Left ventricle myocardium inferior (tissue), 1 donor: Measurements from ENCODE around the gene CHRNA3. TPM values are rescaled to one million over a fixed set of nuclear protein-coding genes. Genes with fewer than 3 reads are reported as not detected.

ENCODE experiments used
- DNase-seq: peaks from one replicate; pipeline ENCODE4 v3.0.0-alpha.2; 2020
- H3K27ac ChIP-seq: fragments of 200-600 bp; replicated peaks from 2 replicates; pipeline ENCODE4 v1.8.0; 2021
- H3K27me3 ChIP-seq: fragments of 200-600 bp; 2 replicates; pipeline ENCODE4 v1.8.0; 2021; ENCODE audit warnings: low read depth
- H3K36me3 ChIP-seq: fragments of 200-600 bp; 2 replicates; pipeline ENCODE4 v1.8.0; 2021
- H3K4me1 ChIP-seq: fragments of 200-600 bp; 2 replicates; pipeline ENCODE4 v1.8.0; 2021
- H3K4me3 ChIP-seq: fragments of 200-600 bp; 2 replicates; pipeline ENCODE4 v1.8.0; 2021; ENCODE audit warnings: mild to moderate bottlenecking, moderate library complexity
- H3K9me3 ChIP-seq: fragments of 200-600 bp; replicated peaks from 2 replicates; pipeline ENCODE4 v1.8.0; 2021
- intact Hi-C: fragments of 100-400 bp; cut with micrococcal nuclease; formaldehyde crosslinking; loops from one replicate; pipeline ENCODE4 v1.11.0; 2022
- total RNA-seq: library from RNA; stranded (reverse); fragmentation: NEBNext Ultra II Directional; extraction: Animal tissue kit (Norgen Biotek cat#: 25700); gene quantifications from one replicate; pipeline ENCODE4 v1.2.1, GENCODE V29; 2021
- TF ChIP-seq, protein P1 (sequence below): fragments of 200-600 bp; IDR thresholded peaks from 2 replicates; pipeline ENCODE4 v1.8.0; 2021; ENCODE audit warnings: antibody characterized with exemption, mild to moderate bottlenecking, borderline replicate concordance
- donor health status: DM: no; HTN: yes; CAD: no; lungs with severe emphysema.

Gene CHRNA3
- total RNA-seq, 1 donor from 2014 or later: 0.25 TPM

DNA sequence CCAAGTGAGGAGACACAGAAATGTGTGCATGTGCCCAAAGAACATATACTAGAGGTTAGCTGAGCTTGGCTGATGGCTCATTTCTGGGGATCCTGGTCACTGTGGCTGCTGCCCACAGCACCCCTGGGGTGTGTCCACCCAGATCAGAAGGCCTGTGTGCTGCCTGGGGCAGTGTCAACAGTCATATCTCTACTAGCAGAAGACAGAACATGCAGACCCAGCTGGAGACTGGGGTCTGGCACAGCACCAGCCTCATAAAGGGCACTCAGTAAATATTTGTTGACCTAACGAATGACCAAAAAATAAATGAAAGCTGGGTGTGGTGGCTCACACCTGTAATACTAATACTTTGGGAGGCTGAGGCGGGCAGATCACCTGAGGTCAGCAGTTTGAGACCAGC, 16.4 kb downstream of the CHRNA3 start:
- no peak overlapping the region for H3K4me3 ChIP-seq
- H3K36me3 ChIP-seq: no peaks in the 10 kb centered on the region
- DNase-seq: no peak
- peaks cover 12% of the 10 kb centered on the region for H3K27me3 ChIP-seq
- no peaks in the 10 kb centered on the region for H3K4me1 ChIP-seq
- TF ChIP-seq, protein P1, sequence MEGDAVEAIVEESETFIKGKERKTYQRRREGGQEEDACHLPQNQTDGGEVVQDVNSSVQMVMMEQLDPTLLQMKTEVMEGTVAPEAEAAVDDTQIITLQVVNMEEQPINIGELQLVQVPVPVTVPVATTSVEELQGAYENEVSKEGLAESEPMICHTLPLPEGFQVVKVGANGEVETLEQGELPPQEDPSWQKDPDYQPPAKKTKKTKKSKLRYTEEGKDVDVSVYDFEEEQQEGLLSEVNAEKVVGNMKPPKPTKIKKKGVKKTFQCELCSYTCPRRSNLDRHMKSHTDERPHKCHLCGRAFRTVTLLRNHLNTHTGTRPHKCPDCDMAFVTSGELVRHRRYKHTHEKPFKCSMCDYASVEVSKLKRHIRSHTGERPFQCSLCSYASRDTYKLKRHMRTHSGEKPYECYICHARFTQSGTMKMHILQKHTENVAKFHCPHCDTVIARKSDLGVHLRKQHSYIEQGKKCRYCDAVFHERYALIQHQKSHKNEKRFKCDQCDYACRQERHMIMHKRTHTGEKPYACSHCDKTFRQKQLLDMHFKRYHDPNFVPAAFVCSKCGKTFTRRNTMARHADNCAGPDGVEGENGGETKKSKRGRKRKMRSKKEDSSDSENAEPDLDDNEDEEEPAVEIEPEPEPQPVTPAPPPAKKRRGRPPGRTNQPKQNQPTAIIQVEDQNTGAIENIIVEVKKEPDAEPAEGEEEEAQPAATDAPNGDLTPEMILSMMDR: no peak
- H3K27ac ChIP-seq: no peak overlapping the region
- intact Hi-C loops: no loop called here
- no peaks in the 10 kb centered on the region for H3K9me3 ChIP-seq

GRCh38 chr15:78603467-78603866, 17.3 kb downstream of the CHRNA3 start:
- H3K4me1 ChIP-seq: no peaks in the 10 kb centered on the region
- no peak for DNase-seq
- intact Hi-C loops: no loop called here
- H3K27ac ChIP-seq: no peak overlapping the region
- TF ChIP-seq, protein P1: no peak
- peaks cover 12% of the 10 kb centered on the region for H3K27me3 ChIP-seq
- no peaks in the 10 kb centered on the region for H3K9me3 ChIP-seq
- no peak overlapping the region for H3K4me3 ChIP-seq
- no peaks in the 10 kb centered on the region for H3K36me3 ChIP-seq

DNA sequence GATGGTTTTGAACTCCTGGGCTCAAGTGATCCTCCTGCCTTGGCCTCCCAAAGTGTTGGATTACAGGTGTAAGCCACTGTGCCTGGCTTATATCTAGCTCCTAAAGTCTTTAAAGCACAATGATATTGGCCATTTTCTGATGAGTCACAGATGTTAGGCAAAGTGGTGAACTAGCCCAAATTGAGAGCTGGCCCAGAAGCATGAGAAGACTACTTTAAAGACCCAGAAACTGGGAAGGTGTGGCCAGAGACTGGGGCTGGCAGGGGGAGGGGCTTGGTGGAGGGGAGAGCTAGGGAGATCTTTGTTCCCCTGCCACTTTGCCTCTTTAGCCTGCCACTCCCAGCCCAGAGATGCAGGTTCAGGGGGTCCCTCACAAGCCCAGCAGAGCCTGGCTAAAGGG, 21.6 kb downstream of the CHRNA3 start:
- Histone ChIP-seq H3K4me3 (no peak overlapping the region), H3K27ac (no peak overlapping the region), H3K9me3 (no peaks in the 10 kb centered on the region), H3K36me3 (no peaks in the 10 kb centered on the region), H3K4me1 (no peaks in the 10 kb centered on the region), H3K27me3 (peaks cover 7% of the 10 kb centered on the region)
- DNase-seq: no peak
- TF ChIP-seq, protein P1: no peak
- intact Hi-C loops: no loop called here

GRCh38 chr15:78598348-78598747, 22.4 kb downstream of the CHRNA3 start:
- Histone ChIP-seq H3K4me3 (no peak overlapping the region), H3K36me3 (no peaks in the 10 kb centered on the region), H3K9me3 (no peaks in the 10 kb centered on the region), H3K4me1 (no peaks in the 10 kb centered on the region), H3K27ac (no peak overlapping the region), H3K27me3 (peaks cover 2% of the 10 kb centered on the region)
- TF ChIP-seq, protein P1: no peak
- DNase-seq: no peak
- intact Hi-C loops: no loop called here

- no peak for DNase-seq
- TF ChIP-seq, protein P1: no peak
- Histone ChIP-seq H3K9me3 (no peaks in the 10 kb centered on the region), H3K4me3 (no peak overlapping the region), H3K27me3 (no peaks in the 10 kb centered on the region), H3K4me1 (no peaks in the 10 kb centered on the region), H3K36me3 (no peaks in the 10 kb centered on the region), H3K27ac (no peak overlapping the region)
- intact Hi-C loops: no loop called here
These were observed 23.2 kb downstream of the CHRNA3 start for GRCh38 chr15:78597583-78597982.

DNA sequence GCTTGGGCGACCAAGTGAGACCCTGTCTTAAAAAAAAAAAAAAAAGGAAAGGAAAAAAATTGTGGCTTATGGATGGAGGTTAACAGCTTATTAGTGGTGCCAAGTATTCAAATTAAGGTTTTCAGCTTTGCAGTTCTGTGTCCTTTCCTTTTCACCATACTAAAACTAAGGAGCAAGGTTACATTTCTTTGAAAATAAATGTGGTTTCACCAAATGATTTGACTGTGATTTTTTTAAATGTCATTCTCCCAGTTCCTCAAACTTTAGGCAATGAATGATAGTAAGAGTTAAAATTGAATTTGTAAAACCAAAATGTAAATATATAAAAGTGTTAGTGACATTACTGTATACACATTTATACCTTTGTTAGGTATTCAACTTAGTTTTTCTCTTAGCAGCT, 45.9 kb downstream of the CHRNA3 start:
- DNase-seq: no peak
- intact Hi-C loops: no loop called here
- Histone ChIP-seq H3K36me3 (no peaks in the 10 kb centered on the region), H3K9me3 (no peaks in the 10 kb centered on the region), H3K27me3 (peaks cover 6% of the 10 kb centered on the region), H3K27ac (no peak overlapping the region), H3K4me3 (no peak overlapping the region), H3K4me1 (peaks cover 5% of the 10 kb centered on the region)
- TF ChIP-seq, protein P1: no peak
